ENCODE data around the gene IL34. TPM values are rescaled to one million over a fixed set of nuclear protein-coding genes. Genes with fewer than 3 reads are reported as not detected.

The IL34 gene
- total and polyA plus RNA-seq, 2 of the 8 experiments (the other 6 are each of a cell fraction or from before 2014, with no cell fraction given), result 4.6 to 5.6 TPM

GRCh38 chr16:70659953-70660671, 13.8 kb downstream of the IL34 start:
- Histone ChIP-seq H3K9me3 (ENCODE audit: insufficient read depth in 2 of 2, low read depth in 1 of 2, low read length in 1 of 2) (no peaks in the 10 kb centered on the region), H3K9ac (replicated peaks in 1 of 4; ENCODE audit: extremely low read depth in 1 of 4, low read depth in 3 of 4, low read length in 3 of 4) (no peak overlapping the region; a peak in 1 of 7 replicates), H3K4me3 (ENCODE audit: extremely low read depth in 1 of 4, insufficient read depth in 2 of 4, low read depth in 3 of 4, low read length in 4 of 4) (no peak overlapping the region), H3K14ac (ENCODE audit: insufficient read length) (no peak overlapping the region), H2AFZ (ENCODE audit: low read length) (no peak overlapping the region), H2BK120ac (replicated peaks; ENCODE audit: low read depth, low read length) (no peak overlapping the region), H3K23me2 (ENCODE audit: low read depth, low read length) (no peaks in the 10 kb centered on the region), H3K27ac (ENCODE audit: low read depth, low read length) (no peak overlapping the region), H3K23ac (ENCODE audit: insufficient read length) (no peak overlapping the region), H3K4ac (replicated peaks; ENCODE audit: insufficient read length, low read depth, low read length) (peak overlapping the region; percentile 78), H2BK15ac (ENCODE audit: low read length) (no peak overlapping the region), H3K4me1 (replicated peaks in 1 of 4; ENCODE audit: control insufficient read depth in 3 of 4, insufficient read depth in 4 of 4, low read length in 3 of 4) (peaks cover 0 to 14% (median 7%) of the 10 kb centered on the region in 4 experiments; a peak in 6 of 7 replicates), H2AK5ac (ENCODE audit: low read depth, low read length) (0 out of 2 replicates have a peak overlapping the region, but pooled peaks have one; percentile 44), H3K79me2 (ENCODE audit: control insufficient read depth in 1 of 2, insufficient read depth in 2 of 2, low read length in 2 of 2) (no peaks in the 10 kb centered on the region), H4K8ac (ENCODE audit: extremely low read depth, insufficient read depth, low read length) (no peak overlapping the region; the same call in none of the 2 replicates), H2BK20ac (ENCODE audit: low read length) (no peak overlapping the region), H3K4me2 (ENCODE audit: insufficient read depth in 1 of 2, low read depth in 2 of 2, low read length in 2 of 2) (no peak overlapping the region), H3K36me3 (ENCODE audit: control insufficient read depth in 2 of 4, insufficient read depth in 4 of 4, low read length in 3 of 4) (peaks cover 0 to 13% (median 0%) of the 10 kb centered on the region in 4 experiments; a peak in 4 of 8 replicates), H3K79me1 (ENCODE audit: low read depth, low read length) (no peaks in the 10 kb centered on the region), H3K18ac (ENCODE audit: extremely low read depth, low read length) (peak overlapping the region; percentile 24; the same call in 1 of the 2 replicates), H4K20me1 (replicated peaks in 1 of 2; ENCODE audit: control insufficient read depth in 1 of 2, insufficient read depth in 2 of 2, low read length in 2 of 2) (peaks cover 0 to 2% of the 10 kb centered on the region in 2 experiments), H2BK5ac (ENCODE audit: low read depth, low read length) (0 out of 2 replicates have a peak overlapping the region, but pooled peaks have one; percentile 52), H4K91ac (replicated peaks; ENCODE audit: insufficient read length, low read length) (peak overlapping the region; percentile 42), H3K27me3 (replicated peaks in 1 of 4; ENCODE audit: control insufficient read depth in 3 of 4, extremely low read depth in 1 of 4, insufficient read depth in 3 of 4, low read length in 3 of 4) (no peaks in the 10 kb centered on the region), H4K5ac (ENCODE audit: insufficient read length, low read depth, low read length) (no peak overlapping the region), H3K56ac (replicated peaks; ENCODE audit: insufficient read length, low read depth, low read length) (no peak overlapping the region), H2BK12ac (ENCODE audit: low read depth, low read length) (peak overlapping the region; percentile 43; the same call in 1 of the 2 replicates)
- FAIRE-seq (no peak), DNase-seq (ENCODE audit: low read depth in 1 of 2, low spot score in 2 of 2) (no peak)
- WGBS, 2 experiments (ENCODE audit: extremely low coverage in 1 of 2, insufficient coverage in 1 of 2, insufficient read length in 1 of 2, insufficient replicate concordance in 2 of 2, low coverage in 1 of 2, low lambda C conversion rate in 2 of 2, missing lambda C conversion rate in 1 of 2), result 87% methylated on average over 15 of the region's 16 CpGs; no CpG with 5 or more reads in 1 of the 2 experiments
- CTCF ChIA-PET (ENCODE audit: partially characterized antibody), result interaction anchor here (0.6 to 4.4 kb wide), 14 partner anchors 27 to 1199 kb away, joined by 3 to 36 read pairs (median 3); no protein-coding TSS in a partner anchor
- POLR2A ChIA-PET (ENCODE audit: partially characterized antibody), result interaction anchor here (0.8 to 3.2 kb wide), 7 partner anchors 11 to 280 kb away, joined by 3 to 9 read pairs (median 4); no protein-coding TSS in a partner anchor
- no peak for TF ChIP-seq EP300 (IDR thresholded peaks at IDR 0.05; ENCODE audit: borderline replicate concordance in 1 of 2, low read depth in 2 of 2, low read length in 2 of 2)

Data from H1 (cell line).